Keratinocyte (primary cell): ENCODE measurements around the gene NFIC. TPM values are rescaled to one million over a fixed set of nuclear protein-coding genes. Genes with fewer than 3 reads are reported as not detected.

ENCODE experiments used
- DNase-seq: peaks from one replicate; pipeline ENCODE4 v3.0.0-alpha.2; 2011; ENCODE audit warnings: low read depth, missing footprints, low spot score
- FAIRE-seq: peaks from 2 replicates; lab custom pipeline; 2011; peaks lifted over from hg19 to GRCh38; lab: Jason Lieb, UNC
- H2AFZ ChIP-seq: 2 replicates; pipeline ENCODE4 v1.6.0; 2012; ENCODE audit warnings: low read length, control low read depth, inconsistent platforms; ENCODE audit not compliant: control insufficient read depth
- H3K27ac ChIP-seq: 2 replicates; pipeline ENCODE4 v1.5.1; 2011; ENCODE audit warnings: low read length; ENCODE audit not compliant: control insufficient read depth, insufficient read depth
- H3K27me3 ChIP-seq: 3 replicates; pipeline ENCODE4 v1.6.0; 2011; ENCODE audit warnings: low read length; ENCODE audit not compliant: control insufficient read depth, insufficient read depth; ENCODE audit errors: extremely low read depth
- H3K36me3 ChIP-seq, 2 experiments: 2 replicates in 1 of 2; 3 replicates in 1 of 2; pipeline ENCODE4 v1.5.1; 2011; ENCODE audit warnings: low read length in 2 of 2, mild to moderate bottlenecking in 1 of 2; ENCODE audit not compliant: control insufficient read depth in 2 of 2, insufficient read depth in 2 of 2; ENCODE audit errors: extremely low read depth in 1 of 2
- H3K4me1 ChIP-seq: 3 replicates; pipeline ENCODE4 v1.5.1; 2011; ENCODE audit warnings: low read length; ENCODE audit not compliant: control insufficient read depth, insufficient read depth; ENCODE audit errors: extremely low read depth
- H3K4me2 ChIP-seq: 3 replicates; pipeline ENCODE4 v1.6.0; 2011; ENCODE audit warnings: low read depth, low read length; ENCODE audit not compliant: control insufficient read depth, insufficient read depth; ENCODE audit errors: extremely low read depth
- H3K4me3 ChIP-seq, 3 experiments: fragments of 200-600 bp in 1 of 3; sonication (generic) in 1 of 3; 2 replicates in 2 of 3; 3 replicates in 1 of 3; pipeline ENCODE4 v1.5.1; 2011 to 2016; ENCODE audit warnings: low read length in 3 of 3, mild to moderate bottlenecking in 3 of 3, control low read depth in 2 of 3, inconsistent platforms in 1 of 3, low read depth in 1 of 3, mixed read lengths in 1 of 3, mixed run types in 1 of 3, moderate library complexity in 1 of 3; ENCODE audit not compliant: control insufficient read depth in 2 of 3, insufficient read depth in 2 of 3; ENCODE audit errors: extremely low read depth in 1 of 3
- H3K79me2 ChIP-seq: 2 replicates; pipeline ENCODE4 v1.6.0; 2012; ENCODE audit warnings: low read length; ENCODE audit not compliant: control insufficient read depth, insufficient read depth
- H3K9ac ChIP-seq: 3 replicates; pipeline ENCODE4 v1.6.0; 2011; ENCODE audit warnings: low read length; ENCODE audit not compliant: control insufficient read depth, insufficient read depth; ENCODE audit errors: extremely low read depth
- H3K9me1 ChIP-seq: 3 replicates; pipeline ENCODE4 v1.6.0; 2011; ENCODE audit warnings: low read length; ENCODE audit not compliant: control insufficient read depth, insufficient read depth; ENCODE audit errors: extremely low read depth
- H3K9me3 ChIP-seq: 2 replicates; pipeline ENCODE4 v1.5.1; 2012; ENCODE audit warnings: low read depth, low read length; ENCODE audit not compliant: control insufficient read depth
- H4K20me1 ChIP-seq: 3 replicates; pipeline ENCODE4 v1.6.0; 2011; ENCODE audit warnings: low read length; ENCODE audit not compliant: control insufficient read depth, insufficient read depth; ENCODE audit errors: extremely low read depth
- CTCF ChIP-seq, 3 experiments: IDR thresholded peaks in 1 of 3; conservative IDR thresholded peaks in 1 of 3; optimal IDR thresholded peaks in 1 of 3; 2 replicates in 2 of 3; 3 replicates in 1 of 3; pipeline versions ENCODE3 to v1.5.1; 2011; ENCODE audit warnings: low read length in 3 of 3, mild to moderate bottlenecking in 3 of 3, moderate library complexity in 2 of 3, control low read depth in 1 of 3, inconsistent platforms in 1 of 3; ENCODE audit not compliant: insufficient read depth in 2 of 3; ENCODE audit errors: extremely low read depth in 1 of 3
- EZH2 ChIP-seq: IDR thresholded peaks from one replicate; pipeline ENCODE4 v1.6.1; 2012; ENCODE audit warnings: inconsistent platforms, mild to moderate bottlenecking, low read length, moderate library complexity
- dilution Hi-C: fragments of 300-500 bp; cut with MboI; formaldehyde crosslinking; loops from one replicate; pipeline ENCODE4 v1.7.0; 2020; ENCODE audit warnings: low sequenced_read_pairs; ENCODE audit not compliant: extremely low pct_ligation_motif_present
- polyA plus RNA-seq, 5 experiments: library from polyadenylated mRNA; depleted of rRNA in 3 of 5; stranded (reverse) in 3 of 5; stranded (forward) in 1 of 5; unstranded in 1 of 5; fragments of >200 nt; gene quantifications; 1 replicate in 1 of 5; 2 replicates in 3 of 5; 3 replicates in 1 of 5; pipeline versions ENCODE4 v1.2.1 to v1.2.3, GENCODE V29; 2011 to 2012; ENCODE audit warnings: missing spikeins in 2 of 5, low read depth in 1 of 5, low replicate concordance in 1 of 5

Gene NFIC
- polyA plus RNA-seq, 1 donor (not counting 4 experiments of a cell fraction or from before 2014, with no cell fraction given), result 2.4 TPM

- Histone ChIP-seq H3K4me3 (no peak overlapping the region), H3K79me2 (peaks cover 54% of the 10 kb centered on the region)
Observed at GRCh38 chr19:3405261-3405653, 38.9 kb downstream of the NFIC start.

GRCh38 chr19:3406571-3407111 is 40.3 kb downstream of the NFIC start:
- H3K4me2 ChIP-seq, result no peak overlapping the region
- no peak overlapping the region for H2AFZ ChIP-seq
- H3K27ac ChIP-seq, result no peak overlapping the region
- TF ChIP-seq EZH2, result no peak
- no peak for TF ChIP-seq CTCF (optimal IDR thresholded peaks at IDR 0.05 in 1 of 3, IDR thresholded peaks at IDR 0.05 in 1 of 3, conservative IDR thresholded peaks at IDR 0.05 in 1 of 3; ENCODE audit: extremely low read depth in 1 of 3, insufficient read depth in 2 of 3, low read length in 3 of 3)
- no peak overlapping the region for H3K9ac ChIP-seq
- no peak for FAIRE-seq
- H3K27me3 ChIP-seq, result no peaks in the 10 kb centered on the region
- H3K4me3 ChIP-seq, result no peak overlapping the region
- peaks cover 51% of the 10 kb centered on the region for H3K79me2 ChIP-seq
- no peaks in the 10 kb centered on the region for H3K9me3 ChIP-seq
- no peaks in the 10 kb centered on the region for H3K9me1 ChIP-seq
- peaks cover 7 to 13% of the 10 kb centered on the region in 2 experiments for H3K36me3 ChIP-seq
- dilution Hi-C loops, result no loop called here
- no peaks in the 10 kb centered on the region for H4K20me1 ChIP-seq
- no peak for DNase-seq
- H3K4me1 ChIP-seq, result peaks cover 16% of the 10 kb centered on the region

More at GRCh38 chr19:3405261-3405653, 38.9 kb downstream of the NFIC start:
- Histone ChIP-seq H3K4me1 (peaks cover 21% of the 10 kb centered on the region), H3K27me3 (no peaks in the 10 kb centered on the region), H3K9ac (peak overlapping the region; percentile 82), H3K9me3 (no peaks in the 10 kb centered on the region), H3K36me3 (peaks cover 7 to 13% of the 10 kb centered on the region in 2 experiments), H3K27ac (no peak overlapping the region), H4K20me1 (no peaks in the 10 kb centered on the region), H3K4me2 (peak overlapping the region; percentile 48), H3K9me1 (no peaks in the 10 kb centered on the region), H2AFZ (no peak overlapping the region)
- no peak for FAIRE-seq
- no peak for DNase-seq
- TF ChIP-seq CTCF (optimal IDR thresholded peaks at IDR 0.05 in 1 of 3, IDR thresholded peaks at IDR 0.05 in 1 of 3, conservative IDR thresholded peaks at IDR 0.05 in 1 of 3; ENCODE audit: extremely low read depth in 1 of 3, insufficient read depth in 2 of 3, low read length in 3 of 3) (no peak), EZH2 (no peak)
- dilution Hi-C loops, result no loop called here
